WI38 (cell line): ENCODE measurements around the gene ENTREP1.

ENCODE experiments used
- H3K4me3 ChIP-seq: 2 replicates; pipeline ENCODE4 v1.5.1; 2011; ENCODE audit warnings: low read depth, mild to moderate bottlenecking, control low read depth, low read length
- CTCF ChIP-seq: IDR thresholded peaks from 2 replicates; pipeline ENCODE4 v1.5.1; 2012; ENCODE audit warnings: low read depth, mild to moderate bottlenecking, control low read depth, low read length

The ENTREP1 gene

GRCh38 chr9:69322256-69322655 is 2.8 kb upstream of the ENTREP1 start:
- H3K4me3 ChIP-seq, result no peak overlapping the region
- no peak for TF ChIP-seq CTCF

GRCh38 chr9:69323861-69324260 is 1.2 kb upstream of the ENTREP1 start:
- H3K4me3 ChIP-seq, result no peak overlapping the region
- TF ChIP-seq CTCF, result no peak

- no peak overlapping the region for H3K4me3 ChIP-seq
- no peak for TF ChIP-seq CTCF
Observed at GRCh38 chr9:69325409-69326212, 596 bp downstream of the ENTREP1 start.

- H3K4me3 ChIP-seq, result no peak overlapping the region
- TF ChIP-seq CTCF, result no peak
Observed at GRCh38 chr9:69326261-69326660, 1.2 kb downstream of the ENTREP1 start.

- no peak overlapping the region for H3K4me3 ChIP-seq
- TF ChIP-seq CTCF, result no peak
Observed at GRCh38 chr9:69330580-69330979, 5.6 kb downstream of the ENTREP1 start.

- no peak for TF ChIP-seq CTCF
- no peak overlapping the region for H3K4me3 ChIP-seq
Observed at GRCh38 chr9:69331444-69331843, 6.4 kb downstream of the ENTREP1 start.

- no peak for TF ChIP-seq CTCF
- H3K4me3 ChIP-seq, result no peak overlapping the region
Observed at GRCh38 chr9:69332067-69332685, 7.2 kb downstream of the ENTREP1 start.
